HG02938 (cell line): ENCODE data around the gene NELL1.

Experiments used
- ATAC-seq: cut with Tn5 transposase; IDR thresholded peaks from one replicate; pipeline ENCODE4 v1.9.1; 2021; ENCODE audit warnings: mild to moderate bottlenecking, moderate library complexity; ENCODE audit not compliant: unreplicated experiment

The NELL1 gene

DNA sequence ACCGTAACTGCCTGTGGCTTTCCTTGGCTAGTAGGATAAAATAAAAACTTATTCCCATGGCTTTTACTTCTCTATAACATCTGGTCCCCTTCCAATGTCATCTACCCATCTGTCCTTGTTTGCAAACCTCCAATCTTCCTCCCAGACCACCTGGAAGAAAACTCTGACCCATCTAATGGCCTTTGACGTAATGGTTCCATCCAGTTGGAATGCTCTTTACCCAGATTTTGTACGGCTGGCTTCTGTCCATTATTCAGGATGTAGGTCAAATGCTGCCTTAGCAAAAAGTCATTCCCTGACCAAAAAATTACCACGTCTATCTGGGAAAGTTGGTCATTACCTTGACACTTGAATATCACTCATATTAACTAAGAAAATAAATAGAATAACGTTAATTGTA is 945.6 kb downstream of the NELL1 start:
- no peak for ATAC-seq

DNA sequence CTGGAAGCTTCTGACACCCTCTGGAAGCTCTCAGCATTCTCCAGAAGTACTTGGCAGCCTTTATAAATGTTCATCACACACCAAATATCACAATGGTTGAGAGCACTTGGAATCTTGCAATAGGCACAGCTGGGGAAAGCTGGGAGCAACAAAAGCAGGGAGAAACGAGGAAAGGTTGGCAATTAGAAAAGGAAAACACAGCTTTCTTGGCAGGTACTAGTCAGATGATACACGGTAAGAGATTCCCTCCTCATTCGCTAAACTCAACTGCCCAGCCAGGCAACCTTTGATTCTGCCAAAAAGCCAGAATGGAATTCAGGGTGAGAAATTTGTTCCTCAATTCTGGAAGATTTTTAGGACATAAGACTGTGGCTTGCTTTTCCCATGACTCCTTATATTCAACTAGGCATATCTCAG is 946.6 kb downstream of the NELL1 start:
- ATAC-seq: no peak

DNA sequence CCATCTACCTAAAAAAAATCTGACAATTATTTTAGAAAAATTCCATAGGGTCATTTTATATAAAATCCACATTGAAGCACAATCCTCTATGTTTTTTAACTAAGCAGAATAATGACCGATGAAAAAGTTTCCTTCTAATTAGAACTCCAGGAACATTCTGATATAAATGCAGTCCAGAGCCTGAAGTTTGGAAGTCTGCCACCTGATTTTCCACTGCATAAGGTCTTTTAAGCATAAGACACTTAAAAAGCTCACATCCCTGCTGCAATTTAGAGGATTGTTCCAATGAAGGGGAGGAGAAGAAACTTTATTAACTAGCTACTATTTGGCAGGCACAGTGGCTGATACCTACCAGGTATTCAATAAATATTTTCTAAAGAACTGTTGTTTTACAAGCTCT is 953.2 kb downstream of the NELL1 start:
- ATAC-seq: no peak

DNA sequence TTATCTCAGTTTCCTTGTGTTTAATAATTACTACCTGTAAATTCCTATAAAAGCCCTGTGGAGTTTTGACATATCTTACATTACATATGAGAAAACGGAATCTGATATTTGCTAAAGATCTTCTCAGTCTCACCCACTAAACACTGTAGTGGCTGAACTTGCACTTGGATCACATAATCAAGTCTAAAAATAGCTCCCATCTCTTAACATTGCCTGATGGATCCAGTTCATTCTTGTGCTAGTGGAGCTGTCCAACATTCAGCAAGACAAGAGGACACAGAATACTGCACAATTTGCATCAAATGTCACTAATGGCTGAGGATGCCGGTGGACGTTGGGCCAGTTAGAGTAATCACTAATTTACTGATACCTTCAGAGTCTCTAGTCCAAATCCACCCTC is 953.6 kb downstream of the NELL1 start:
- ATAC-seq: no peak
